Fibroblast of peridontal ligament (primary cell): ENCODE results near the gene TFB2M.
"Not testable (repeated sequence)": the region's sequence is repeated elsewhere in the genome, so short reads cannot be mapped to it uniquely, and the experiment has no call there.

Source experiments
- DNase-seq: peaks from one replicate; pipeline ENCODE4 v3.0.0-alpha.2; 2010; ENCODE audit errors: extremely low read depth

Gene TFB2M

DNA sequence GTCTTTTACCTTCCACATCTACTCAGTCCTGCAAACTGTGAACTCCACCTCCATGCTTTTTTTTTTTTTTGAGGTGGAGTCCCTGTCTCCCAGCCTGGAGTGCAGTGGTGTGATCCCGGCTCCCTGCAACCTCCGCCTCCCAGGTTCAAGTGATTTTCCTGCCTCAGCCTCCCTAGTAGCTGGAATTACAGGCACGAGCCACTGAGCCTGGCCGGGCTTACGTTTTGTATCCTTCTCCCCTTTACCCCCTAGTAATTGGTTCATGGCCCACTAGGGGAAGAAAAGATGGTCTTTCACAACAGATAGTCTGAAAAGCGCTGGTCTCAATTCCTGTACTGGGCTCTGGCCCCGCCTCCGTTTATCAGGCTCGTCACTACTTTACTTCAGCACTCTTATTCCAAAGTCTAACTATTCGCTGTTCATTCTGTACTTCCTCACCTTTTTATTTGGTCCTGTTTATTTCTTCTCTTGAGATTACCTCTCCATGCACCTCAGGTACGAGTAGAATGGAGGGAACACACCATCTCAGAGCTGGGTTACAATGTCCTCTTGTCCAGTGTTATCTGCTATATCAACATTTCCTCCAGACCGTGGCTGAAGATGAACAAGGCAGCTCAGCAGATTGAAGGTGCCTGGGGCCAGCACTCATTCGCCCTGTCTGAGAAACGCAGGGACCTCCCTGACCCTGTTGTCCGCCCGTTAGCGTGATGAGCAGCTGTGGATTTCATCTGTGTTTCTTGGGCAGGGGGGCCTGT is 16.4 kb upstream of the TFB2M start:
- DNase-seq = no peak

DNA sequence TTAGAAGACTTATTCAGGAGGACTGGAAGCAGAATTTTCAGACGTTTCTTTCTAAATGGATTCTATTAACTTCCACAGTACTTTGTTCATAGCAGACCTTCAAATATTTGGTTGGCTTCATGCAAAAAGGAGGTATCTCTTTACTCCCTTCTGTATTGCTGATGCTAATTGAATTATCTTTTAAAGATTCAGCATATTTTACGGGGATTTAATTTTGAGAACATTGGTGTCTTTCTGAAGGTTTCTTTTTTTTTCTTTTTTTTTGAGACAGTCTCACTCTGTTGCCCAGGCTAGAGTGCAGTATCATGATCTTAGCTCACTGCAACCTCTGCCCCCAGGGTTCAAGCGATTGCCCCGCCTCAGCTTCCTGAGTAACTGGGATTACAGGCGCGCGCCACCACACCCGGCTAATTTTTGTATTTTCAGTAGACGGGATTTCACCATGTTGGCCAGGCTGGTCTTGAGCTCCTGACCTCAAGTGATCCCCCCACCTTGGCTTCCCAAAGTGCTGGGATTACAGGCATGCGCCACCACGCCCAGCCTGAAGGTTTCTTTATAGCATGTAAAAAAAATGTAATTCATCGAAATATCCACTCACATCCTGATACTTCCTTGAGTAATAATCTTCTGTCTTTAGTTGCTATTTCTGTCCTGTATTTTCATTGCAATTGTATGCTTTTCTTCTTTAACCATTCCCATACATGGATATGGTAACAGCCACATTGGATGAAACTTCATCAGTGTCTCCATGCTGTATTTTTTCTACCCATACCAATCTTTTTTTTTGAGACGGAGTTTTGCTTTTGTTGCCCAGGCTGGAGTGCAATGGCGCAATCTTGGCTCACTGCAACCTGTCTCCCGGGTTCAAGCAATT is 14.7 kb upstream of the TFB2M start:
- DNase-seq = no peak

DNA sequence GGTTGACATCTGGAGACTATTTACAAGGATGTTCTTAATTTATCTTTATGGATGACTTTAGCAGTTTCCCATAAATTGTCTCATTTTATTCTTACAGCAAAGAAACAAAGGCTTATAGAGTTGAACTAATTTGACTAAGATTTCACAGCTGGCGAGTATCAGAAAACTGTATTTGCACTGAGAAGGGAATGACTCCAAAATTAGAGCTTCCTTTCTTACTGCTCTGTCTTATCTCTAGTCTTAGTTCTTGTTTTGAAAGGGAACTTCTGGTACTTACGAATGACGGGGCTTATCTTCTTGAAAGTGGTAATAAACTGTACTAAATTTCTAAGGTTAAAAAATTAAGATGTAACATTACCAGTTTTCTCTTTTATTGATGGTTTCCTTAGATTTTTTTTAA is 13.8 kb upstream of the TFB2M start:
- DNase-seq = no peak

DNA sequence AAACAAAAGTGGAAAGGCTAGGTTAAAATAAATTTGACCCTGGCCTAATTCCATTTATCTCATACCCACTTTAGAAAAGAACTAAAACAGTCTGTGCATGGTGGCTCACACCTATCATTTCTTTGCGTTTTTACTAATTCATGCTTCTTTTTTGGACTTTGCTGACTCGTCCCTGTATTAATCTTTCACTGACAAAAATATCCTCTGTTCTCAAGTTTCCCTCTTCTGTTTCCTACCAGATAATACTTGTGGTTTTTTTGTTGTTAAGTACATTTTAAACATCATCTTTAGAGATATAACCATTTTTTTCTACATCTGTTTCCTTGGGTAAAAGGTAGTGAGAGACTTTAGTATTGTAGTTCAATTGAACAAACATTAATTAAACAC is 11.7 kb upstream of the TFB2M start:
- no peak for DNase-seq

DNA sequence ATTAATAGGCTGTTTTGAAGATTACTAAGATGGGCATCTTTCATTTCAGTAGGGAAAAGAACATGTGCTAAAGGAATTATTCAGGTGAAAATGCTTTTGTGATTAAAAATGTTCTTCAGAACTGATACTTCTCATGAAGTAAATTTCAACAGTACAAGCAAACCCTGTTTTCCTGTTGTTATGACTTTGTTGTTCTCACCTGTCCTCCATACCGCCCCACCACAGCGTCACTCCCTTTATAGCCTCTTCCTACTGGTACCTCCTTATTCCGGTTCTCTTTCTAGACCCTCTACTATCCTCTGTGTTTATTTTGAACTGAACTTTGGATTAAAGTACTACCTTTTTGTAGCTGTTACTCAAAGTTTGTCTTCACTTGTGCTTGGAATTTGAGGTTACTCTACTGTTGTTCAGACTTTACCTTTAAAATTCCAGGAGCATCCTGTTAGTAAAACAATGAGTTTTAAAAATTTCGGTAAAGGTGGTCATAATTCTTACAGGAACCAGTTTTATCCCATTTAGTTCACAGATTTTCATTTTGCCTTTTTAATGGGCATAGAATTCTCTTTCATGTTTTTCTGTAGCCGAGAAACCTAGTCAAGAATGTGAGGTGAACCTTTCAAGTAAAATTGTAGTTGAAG is 11.1 kb upstream of the TFB2M start:
- no peak for DNase-seq

DNA sequence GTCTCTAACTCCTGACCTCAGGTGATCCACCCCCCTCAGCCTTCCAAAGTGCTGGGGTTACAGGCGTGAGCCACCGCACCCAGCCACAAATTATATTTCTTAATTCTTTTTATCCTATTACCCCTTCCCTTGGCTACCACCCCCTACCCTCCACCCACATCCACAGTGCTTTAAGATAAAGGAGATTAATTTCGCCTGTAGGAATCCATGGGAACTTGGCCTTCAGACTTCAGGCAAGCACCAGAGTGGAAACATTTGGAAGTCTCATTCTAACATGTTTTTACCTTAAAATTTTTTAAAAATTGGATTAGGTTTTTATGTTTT is 10.6 kb upstream of the TFB2M start:
- DNase-seq = no peak

DNA sequence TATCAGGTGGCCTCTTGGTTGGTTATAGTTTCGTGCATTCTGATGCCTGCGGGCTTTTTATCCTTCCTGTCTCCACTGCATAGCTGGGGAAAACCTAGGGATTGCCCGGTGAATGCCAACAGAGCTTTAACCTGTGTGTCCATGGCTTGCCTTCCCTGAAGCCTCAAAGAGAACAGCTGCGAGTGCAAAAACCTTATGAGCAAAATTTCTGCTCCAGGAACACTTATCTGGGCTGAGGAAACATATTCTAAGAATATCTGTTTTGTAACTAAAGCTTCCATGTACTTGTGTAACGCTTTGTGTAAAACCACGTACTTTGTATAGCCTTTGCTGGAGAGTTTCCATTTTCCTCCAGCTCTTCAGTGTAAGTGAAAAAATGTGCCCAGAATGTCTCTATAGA is 7.4 kb upstream of the TFB2M start:
- DNase-seq = peak; percentile 59

DNA sequence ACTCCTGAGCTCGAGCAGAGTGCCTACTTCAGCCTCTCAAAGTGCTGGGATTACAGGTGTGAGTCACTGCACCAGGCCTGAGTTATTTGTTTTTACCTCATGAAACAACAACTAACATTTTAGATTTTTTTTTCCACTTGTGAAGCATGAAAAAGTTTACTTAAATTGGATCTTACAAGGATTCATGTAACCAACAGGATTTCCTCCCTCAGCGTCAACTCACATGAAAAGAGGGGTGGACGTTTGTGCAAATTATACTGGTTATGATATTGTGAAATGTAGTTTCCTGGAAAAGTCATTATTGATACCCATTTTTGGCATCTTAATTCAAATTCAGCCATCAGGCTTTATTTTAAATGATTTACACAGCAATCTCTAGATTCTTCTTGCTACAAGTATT is 6.7 kb upstream of the TFB2M start:
- no peak for DNase-seq

DNA sequence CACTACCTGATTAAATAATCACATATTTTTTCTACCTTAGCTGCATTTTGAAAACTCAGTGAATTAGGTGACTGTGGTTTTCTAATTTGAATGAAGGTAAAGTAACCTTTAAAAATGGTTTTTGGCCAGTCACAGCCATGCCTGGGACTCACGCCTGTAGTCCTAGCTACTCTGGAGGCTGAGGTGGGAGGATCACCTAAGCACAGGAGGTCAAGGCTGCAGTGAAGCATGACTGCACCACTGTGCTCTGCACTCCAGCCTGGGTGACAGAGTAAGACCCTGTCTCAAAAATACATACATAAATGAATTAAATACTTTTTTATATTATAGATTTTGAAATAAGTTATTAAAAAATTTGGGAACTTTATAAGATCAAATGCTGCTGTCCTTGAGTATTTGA is 5.9 kb upstream of the TFB2M start:
- DNase-seq = no peak

DNA sequence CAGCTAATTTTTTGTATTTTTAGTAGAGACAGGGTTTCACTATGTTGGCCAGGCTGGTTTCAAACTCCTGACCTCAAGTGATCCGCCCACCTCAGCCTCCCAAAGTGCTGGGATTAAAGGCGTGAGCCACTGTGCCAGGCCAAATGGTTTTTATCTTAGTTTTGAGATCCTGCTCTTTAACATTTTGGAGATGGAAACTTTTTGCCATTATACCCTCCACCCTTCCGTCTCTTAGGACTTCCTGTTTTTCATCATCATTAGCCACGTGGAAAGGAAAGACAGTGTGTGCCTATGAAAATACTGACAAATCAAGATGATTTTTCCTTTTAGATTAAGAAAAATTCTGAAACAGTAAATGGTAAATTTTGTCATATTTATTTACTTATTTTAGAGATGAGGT is 5.2 kb upstream of the TFB2M start:
- not testable (repeated sequence) for DNase-seq

DNA sequence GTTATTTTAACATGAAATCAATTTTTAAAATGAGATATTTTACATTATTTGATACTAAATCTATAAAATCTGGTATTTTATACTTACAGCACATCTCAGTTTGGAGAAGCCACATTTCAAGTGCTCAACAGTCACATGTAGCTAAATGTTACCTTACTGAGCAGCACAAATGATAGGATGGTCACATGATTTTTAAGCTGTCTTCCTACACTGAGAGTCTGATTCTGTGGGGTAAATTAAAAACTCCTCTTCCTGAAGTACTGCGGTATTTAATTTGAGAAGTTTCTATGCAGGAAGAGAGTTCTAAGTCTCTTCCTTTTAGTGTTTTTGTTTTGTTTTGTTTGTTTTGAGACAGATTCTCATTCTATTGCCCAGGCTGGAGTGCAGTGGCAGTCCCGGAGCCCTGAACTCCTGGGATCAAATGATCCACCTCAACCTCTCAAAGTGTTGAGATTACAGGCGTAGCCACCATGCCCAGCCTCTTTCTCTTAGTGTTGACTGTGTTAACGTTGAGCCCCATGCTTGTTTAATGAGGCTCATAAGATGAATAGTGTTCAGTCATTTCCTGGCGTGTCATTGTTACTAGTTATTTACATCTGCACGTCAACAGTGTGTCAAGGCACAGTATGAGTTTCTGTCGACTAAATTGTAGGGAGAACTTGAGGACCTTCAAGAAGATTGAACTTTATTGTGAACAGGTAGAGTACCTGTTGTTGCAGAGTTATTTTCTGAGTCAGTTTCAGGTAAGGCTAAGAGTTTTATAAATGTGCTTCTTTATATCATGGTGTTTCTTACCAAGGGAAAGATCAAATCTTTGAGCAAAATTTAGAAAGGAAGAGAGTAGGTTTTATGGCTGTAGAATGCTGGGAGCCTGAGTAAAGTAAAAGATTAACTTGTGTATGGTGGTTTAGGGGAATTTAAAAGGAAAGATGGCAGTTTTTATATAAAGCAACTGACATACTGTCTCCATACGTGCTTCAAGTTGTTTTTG is 3.5 kb upstream of the TFB2M start:
- DNase-seq = no peak

DNA sequence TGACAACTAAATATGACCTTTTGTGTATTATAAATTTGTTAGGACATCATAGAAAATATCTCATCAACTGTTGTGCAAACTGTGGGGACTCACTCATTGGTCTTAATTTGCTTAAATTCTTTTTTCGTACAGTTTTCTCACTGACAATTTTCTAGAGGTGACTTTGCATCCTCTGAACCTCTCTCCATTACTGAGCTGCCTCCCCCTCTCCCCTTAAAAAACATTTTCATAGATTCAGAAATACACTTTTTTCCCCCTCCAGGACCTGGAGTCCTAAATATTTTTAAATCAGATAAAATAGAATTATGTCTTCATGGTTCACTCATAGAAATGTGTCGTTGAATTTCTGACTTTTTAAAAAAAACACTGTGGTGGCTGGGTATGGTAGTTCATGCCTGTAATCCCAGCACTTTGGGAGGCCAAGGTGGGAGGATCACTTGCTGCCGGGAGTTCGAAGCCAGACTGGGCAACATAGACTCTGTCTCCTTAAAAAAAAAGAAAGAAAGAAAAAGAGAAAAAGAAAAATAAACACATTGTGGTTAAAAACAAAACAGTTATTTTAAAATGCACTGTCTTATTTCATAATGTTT is 1.7 kb upstream of the TFB2M start:
- no peak for DNase-seq

DNA sequence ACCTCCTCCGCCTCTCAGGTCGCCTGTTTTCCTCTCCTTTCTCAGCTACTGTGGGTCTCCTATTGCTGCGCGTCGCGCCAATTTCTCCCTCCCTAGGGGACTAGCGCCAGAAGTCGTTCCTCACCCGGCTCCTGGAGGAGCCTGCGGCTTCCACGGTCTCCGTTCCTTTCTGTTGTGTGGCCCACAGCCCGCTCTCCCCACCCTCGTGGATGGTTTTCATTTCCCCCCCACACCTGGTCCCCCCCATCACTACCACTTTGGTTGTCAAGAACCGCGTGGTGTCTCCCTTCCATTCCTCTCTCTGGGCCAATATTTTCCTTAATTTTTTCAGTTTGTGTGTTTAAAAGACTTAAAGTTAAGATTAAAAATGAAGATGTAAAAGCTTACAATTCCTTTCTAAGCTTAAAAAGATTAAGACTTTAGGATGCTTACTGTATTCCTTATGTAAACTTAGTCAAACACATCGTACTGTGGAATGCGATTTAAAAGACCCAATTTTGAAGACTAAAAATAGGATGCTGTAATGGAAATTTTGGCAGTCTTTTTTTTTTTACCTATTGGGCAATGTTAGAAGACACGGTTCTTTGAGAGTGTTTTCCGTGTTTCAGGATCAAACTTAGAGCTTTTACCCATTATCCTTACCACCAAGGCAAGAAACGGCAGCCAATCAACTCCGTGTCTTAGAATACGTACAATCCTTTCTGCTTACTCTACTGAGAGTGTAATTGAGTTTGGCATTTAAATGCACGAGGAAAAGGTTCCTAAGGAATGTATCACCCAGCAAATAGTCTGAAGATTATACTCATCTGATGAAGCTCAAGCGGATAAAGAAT is 968 bp upstream of the TFB2M start:
- peak; percentile 92 for DNase-seq

DNA sequence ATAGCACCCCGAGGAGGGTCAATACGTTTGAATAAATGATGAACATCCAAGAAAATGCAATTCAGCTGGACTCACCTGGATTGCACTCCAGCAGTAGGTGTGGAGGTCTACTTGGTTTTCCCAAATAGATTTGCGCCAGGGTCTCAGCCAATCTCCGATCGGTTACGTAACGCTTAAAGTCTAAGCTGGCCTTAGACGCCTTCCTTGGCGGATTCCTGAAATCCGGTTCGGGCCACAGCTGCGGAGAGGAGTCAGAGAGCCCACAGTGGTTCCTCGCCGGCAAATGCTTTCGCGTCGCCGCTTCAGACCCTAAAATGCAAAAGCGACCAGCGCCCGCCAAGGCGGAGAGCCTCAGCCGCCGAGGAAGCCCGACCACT is 322 bp downstream of the TFB2M start:
- no peak for DNase-seq

DNA sequence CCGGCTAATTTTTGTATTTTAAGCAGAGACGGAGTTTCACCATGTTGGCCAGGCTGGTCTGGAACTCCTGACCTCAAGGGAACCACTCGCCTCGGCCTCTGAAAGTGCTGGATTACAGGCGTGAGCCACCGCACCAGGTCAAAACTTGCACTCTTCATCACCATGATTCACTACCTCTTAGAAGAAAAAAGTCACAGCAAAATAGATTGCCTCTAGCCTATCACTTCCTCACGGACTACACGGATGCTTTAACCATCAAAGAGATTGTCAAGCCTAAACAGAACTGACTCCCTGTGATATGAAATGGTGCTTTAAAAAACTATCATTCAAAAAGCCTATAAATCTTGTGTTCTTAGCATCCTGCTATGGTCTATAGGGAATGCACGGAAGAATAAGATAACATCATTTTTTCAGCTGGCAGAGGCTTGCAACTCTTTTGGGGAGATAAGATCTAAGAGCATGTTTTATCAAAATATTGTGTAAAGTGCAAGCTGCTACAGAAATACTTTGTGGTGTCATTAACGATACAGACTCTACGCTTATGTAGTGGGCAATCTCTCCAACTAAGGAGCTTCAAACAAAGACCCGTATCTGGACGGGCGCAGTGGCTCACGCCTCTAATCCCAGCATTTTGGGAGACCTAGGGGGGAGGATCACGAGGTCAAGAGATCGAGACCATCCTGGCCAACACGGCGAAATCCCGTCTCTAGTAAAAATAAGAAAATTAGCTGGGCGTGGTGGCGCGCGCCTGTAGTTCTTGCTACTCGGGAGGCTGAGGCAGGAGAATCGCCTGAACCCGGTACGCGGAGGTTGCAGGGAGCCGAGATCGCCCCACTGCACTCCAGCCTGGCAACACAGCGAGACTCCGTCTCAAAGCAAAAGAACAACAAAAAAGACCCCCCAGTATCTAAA is 966 bp downstream of the TFB2M start:
- no peak for DNase-seq

DNA sequence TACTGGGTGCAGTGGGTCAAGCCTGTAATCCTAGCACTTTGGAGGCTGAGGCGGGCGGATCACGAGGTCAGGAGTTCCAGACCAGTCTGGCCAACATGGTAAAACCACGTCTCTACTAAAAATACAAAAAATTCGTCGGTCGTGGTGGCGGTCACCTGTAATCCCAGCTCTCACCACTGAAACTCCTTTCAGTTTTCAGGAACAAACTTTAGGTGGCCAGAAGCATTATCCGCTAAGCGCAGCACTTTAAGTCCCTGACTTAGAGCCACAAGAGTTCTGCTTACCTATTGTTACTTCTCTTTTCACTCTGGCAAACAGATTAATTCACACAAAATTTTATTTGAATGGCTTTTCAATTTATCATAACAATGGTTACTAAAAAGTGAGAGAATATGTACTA is 5.2 kb downstream of the TFB2M start:
- not testable (repeated sequence) for DNase-seq

DNA sequence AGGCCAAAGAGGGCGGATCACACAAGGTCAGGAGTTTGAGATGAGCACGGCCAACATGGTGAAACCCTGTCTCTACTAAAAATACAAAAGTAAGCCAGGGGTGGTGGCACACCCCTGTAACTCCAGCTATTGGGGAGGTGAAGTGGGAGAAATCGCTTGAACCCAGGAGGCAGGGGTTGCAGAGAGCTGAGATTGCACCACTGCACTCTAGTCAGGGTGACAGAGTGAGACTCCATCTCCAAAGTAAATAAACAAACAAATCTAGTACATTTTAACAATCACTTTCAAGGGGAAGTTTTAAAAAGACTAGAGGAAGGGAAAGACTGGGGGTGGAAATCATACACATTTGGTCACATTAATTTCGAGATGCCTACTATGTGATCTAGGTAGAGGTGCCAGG is 6.8 kb downstream of the TFB2M start:
- DNase-seq = no peak

DNA sequence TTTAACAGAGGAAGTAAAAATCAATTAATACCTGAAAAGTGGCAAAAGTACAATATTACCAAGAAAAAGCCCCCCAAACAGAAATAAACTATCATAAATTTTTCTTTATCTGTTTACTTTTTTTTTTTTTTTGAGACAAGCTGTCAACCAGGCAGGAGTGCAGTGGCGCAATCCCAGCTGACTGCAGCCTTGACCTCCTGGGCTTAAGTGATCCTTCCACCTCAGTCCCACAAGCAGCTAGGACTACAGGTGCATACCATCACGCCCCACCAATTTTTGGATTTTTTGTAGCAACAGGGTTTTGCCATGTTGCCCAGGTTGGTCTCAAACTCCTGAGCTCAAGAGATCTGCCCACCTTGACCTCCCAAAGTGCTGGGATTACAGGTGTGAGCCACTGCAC is 8.0 kb downstream of the TFB2M start:
- no peak for DNase-seq

DNA sequence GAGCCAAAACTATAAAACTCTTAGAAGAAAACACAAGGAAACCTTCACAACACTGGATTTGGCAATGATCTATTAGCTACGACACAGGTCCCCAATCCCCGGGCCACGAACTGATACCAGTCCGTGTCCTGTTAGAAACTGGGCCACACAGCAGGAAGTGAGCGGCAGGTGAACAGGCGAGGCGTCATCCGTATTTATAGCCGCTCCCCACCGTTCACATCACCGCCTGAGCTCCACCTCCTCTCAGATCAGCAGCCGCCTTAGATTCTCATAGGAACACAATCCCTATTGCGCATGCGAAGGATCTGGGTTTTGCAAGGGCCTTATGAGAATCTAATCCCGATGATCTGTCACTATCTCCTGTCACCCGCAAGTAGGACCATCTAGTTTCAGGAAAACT is 11.9 kb downstream of the TFB2M start:
- no peak for DNase-seq
